Mammary epithelial cell (primary cell): ENCODE data around the gene CDADC1.

ENCODE experiments used
- CTCF ChIP-seq, 2 donors: IDR thresholded peaks in 1 of 2; conservative IDR thresholded peaks in 1 of 2; 2 replicates each; pipeline ENCODE4 v1.5.1; 2011 to 2012; ENCODE audit warnings: inconsistent platforms in 2 of 2, low read length in 2 of 2, mild to moderate bottlenecking in 2 of 2, control low read depth in 1 of 2, low read depth in 1 of 2; ENCODE audit not compliant: insufficient read depth in 1 of 2; ENCODE audit errors: extremely low read depth in 1 of 2
- EZH2 ChIP-seq: IDR thresholded peaks from 2 replicates; pipeline ENCODE4 v1.6.1; 2012; ENCODE audit warnings: low read length, inconsistent platforms, borderline replicate concordance

DNA sequence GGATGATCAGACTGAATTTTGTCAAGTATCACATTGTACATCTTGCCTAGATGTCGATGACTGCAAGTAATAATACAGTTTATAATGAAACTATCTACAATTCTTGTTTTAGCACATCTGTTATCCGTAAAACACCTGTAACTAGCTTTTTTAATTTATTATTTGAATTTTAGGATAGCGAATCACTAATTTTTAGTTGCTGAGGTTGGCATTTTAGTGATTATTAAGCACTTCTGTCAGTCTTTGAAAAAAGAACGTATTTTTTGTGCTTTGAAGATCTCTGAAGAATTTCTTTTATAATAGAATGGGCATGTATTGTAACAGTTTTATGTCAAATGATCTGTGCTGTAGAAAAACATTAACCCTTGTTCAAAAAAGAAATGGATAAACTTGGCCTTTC, 39.1 kb upstream of the CDADC1 start:
- TF ChIP-seq EZH2 (no peak), CTCF (conservative IDR thresholded peaks at IDR 0.05 in 1 of 2, IDR thresholded peaks at IDR 0.05 in 1 of 2; ENCODE audit: extremely low read depth in 1 of 2, insufficient read depth in 1 of 2, low read depth in 1 of 2, low read length in 2 of 2) (no peak)
